Measurements from ENCODE around the gene ATOH8. TPM values are rescaled to one million over a fixed set of nuclear protein-coding genes. Genes with fewer than 3 reads are reported as not detected.

Gene ATOH8
- total RNA-seq, 2 donors from 2014 or later: 35.1 to 116 TPM

DNA sequence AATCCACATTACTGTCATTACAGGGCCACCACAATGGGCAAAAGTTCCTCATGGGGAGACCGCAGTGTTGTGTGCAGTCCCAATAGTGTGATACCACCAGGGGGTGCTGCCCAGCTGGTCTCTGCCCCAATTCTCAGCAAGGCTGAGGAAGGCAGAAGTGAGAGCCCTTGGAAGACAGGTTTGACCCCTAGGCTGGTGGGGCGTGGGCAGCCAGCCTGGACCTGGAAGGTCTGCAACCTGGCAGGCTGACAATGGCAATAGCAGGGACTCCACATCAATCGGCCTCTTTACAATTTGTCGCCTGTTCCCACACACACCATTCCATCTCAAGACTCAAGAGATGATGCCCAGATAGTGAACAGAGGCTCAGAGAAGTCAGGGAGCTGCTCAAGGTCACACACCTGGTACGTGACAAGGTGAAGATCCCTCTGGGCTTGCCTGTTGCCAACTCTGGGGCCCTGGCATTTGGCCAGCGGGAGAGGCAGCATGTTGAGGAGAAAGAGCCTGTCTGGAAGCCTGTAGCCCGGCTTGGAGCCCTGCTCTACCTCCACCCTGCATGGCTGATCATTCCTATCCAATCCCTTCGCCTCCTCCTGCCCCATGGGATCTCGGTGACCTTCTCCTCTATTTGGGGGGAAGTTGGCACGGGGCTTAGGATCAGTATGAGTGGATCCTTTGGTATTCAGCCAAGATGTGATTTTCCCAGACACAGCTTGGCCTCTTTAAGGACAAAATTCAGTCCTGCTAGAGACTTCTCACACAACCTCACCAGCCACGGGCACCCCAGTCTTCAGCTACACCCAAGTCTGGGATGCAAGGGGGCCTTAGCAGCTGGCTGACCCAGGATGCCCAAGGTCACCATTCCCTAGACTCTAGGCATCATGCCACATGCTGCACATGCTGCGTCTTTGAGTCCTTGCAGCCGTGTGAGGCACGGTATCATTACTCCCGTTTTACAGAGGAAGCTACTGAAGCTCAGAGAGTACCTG lies 2.9 kb upstream of the ATOH8 start:
- DNase-seq (ENCODE audit: low spot score): peak; percentile 87
- H3K27ac ChIP-seq: peak overlapping the region; percentile 31 to 79
- no peak overlapping the region for H3K4me3 ChIP-seq
- TF ChIP-seq, protein P1, sequence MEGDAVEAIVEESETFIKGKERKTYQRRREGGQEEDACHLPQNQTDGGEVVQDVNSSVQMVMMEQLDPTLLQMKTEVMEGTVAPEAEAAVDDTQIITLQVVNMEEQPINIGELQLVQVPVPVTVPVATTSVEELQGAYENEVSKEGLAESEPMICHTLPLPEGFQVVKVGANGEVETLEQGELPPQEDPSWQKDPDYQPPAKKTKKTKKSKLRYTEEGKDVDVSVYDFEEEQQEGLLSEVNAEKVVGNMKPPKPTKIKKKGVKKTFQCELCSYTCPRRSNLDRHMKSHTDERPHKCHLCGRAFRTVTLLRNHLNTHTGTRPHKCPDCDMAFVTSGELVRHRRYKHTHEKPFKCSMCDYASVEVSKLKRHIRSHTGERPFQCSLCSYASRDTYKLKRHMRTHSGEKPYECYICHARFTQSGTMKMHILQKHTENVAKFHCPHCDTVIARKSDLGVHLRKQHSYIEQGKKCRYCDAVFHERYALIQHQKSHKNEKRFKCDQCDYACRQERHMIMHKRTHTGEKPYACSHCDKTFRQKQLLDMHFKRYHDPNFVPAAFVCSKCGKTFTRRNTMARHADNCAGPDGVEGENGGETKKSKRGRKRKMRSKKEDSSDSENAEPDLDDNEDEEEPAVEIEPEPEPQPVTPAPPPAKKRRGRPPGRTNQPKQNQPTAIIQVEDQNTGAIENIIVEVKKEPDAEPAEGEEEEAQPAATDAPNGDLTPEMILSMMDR (IDR thresholded peaks at IDR 0.05): peak; percentile 79 to 86
- peaks cover 0 to 70% of the 10 kb centered on the region in 2 donors for H3K4me1 ChIP-seq
- no peaks in the 10 kb centered on the region for H3K27me3 ChIP-seq
- H3K36me3 ChIP-seq: peaks cover 15% of the 10 kb centered on the region
- no peaks in the 10 kb centered on the region for H3K9me3 ChIP-seq

- Histone ChIP-seq H3K36me3 (peaks cover 18% of the 10 kb centered on the region), H3K4me1 (peaks cover 0 to 70% of the 10 kb centered on the region in 2 donors), H3K27ac (peak overlapping the region in 1 of 2 donors; percentile 31), H3K27me3 (no peaks in the 10 kb centered on the region), H3K9me3 (no peaks in the 10 kb centered on the region), H3K4me3 (no peak overlapping the region)
- TF ChIP-seq, protein P1 (IDR thresholded peaks at IDR 0.05): no peak
- no peak for DNase-seq (ENCODE audit: low spot score)
Observed at GRCh38 chr2:85751627-85752026, 2.2 kb upstream of the ATOH8 start.

DNA sequence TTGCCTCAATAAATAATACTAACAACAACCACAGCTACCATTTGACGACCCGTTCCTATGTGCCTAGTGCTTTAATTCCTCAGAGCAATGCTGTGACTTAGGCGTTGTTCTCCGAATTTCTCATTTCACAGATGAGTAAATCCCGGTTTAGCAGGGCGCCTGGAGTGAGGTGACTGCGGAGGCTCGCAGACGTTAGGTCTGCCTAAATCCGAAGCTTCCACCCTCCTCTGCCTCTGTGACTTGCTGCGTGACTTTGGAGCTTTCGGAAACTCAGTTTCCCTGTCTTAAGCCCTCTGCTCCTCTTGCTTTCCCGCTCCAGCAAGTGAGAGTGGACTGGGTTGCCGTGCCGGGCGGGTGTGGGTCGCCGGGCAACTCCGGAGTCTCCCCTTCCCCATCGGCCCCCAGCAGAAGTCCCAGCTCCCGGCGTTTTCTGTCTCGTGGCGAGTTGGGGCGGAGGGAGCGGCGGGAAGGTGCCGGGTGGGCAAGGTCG lies 711 bp upstream of the ATOH8 start:
- Histone ChIP-seq H3K4me1 (peaks cover 0 to 79% of the 10 kb centered on the region in 2 donors), H3K36me3 (peaks cover 20% of the 10 kb centered on the region), H3K4me3 (peak overlapping the region; percentile 71 to 98), H3K27me3 (no peaks in the 10 kb centered on the region), H3K9me3 (no peaks in the 10 kb centered on the region), H3K27ac (peak overlapping the region; percentile 87 to 89)
- DNase-seq (ENCODE audit: low spot score): no peak
- TF ChIP-seq, protein P1 (IDR thresholded peaks at IDR 0.05): no peak

GRCh38 chr2:85754313-85755095 lies 713 bp downstream of the ATOH8 start:
- no peak for DNase-seq (ENCODE audit: low spot score)
- H3K27ac ChIP-seq: peak overlapping the region; percentile 87 to 89
- no peaks in the 10 kb centered on the region for H3K9me3 ChIP-seq
- H3K4me3 ChIP-seq: peak overlapping the region; percentile 71 to 98
- H3K4me1 ChIP-seq: peaks cover 0 to 79% of the 10 kb centered on the region in 2 donors
- H3K36me3 ChIP-seq: peaks cover 28% of the 10 kb centered on the region
- H3K27me3 ChIP-seq: no peaks in the 10 kb centered on the region
- TF ChIP-seq, protein P1 (IDR thresholded peaks at IDR 0.05): peak in 1 of 2 donors; percentile 25

- Histone ChIP-seq H3K27me3 (no peaks in the 10 kb centered on the region), H3K27ac (peak overlapping the region; percentile 87 to 89), H3K9me3 (no peaks in the 10 kb centered on the region), H3K4me1 (peaks cover 0 to 81% of the 10 kb centered on the region in 2 donors), H3K36me3 (peaks cover 32% of the 10 kb centered on the region), H3K4me3 (peak overlapping the region; percentile 71 to 98)
- TF ChIP-seq, protein P1 (IDR thresholded peaks at IDR 0.05): no peak
- DNase-seq (ENCODE audit: low spot score): no peak
Observed at GRCh38 chr2:85755122-85756027, 1.6 kb downstream of the ATOH8 start.
